ENCODE data around the gene ARHGAP22.

- no peak for TF ChIP-seq CTCF (conservative IDR thresholded peaks at IDR 0.05 in 1 of 2, IDR thresholded peaks at IDR 0.05 in 1 of 2; ENCODE audit: low read depth in 1 of 2, low read length in 2 of 2)
- TF ChIP-seq EZH2 (IDR thresholded peaks at IDR 0.05; ENCODE audit: low read length, missing control alignments), result no peak
Observed at GRCh38 chr10:48455055-48455391, 149.8 kb downstream of the ARHGAP22 start.
